Spleen (tissue), 11 donors: ENCODE results near the gene CREB3L4. TPM values are rescaled to one million over a fixed set of nuclear protein-coding genes. Genes with fewer than 3 reads are reported as not detected.

Experiments
- DNase-seq: peaks from one replicate; pipeline ENCODE4 v3.0.0-alpha.2; 2020
- H3K27ac ChIP-seq, 8 donors: fragments of 200-600 bp; sonication (generic) in 7 of 8; 1 replicate in 4 of 8; 2 replicates in 4 of 8; pipeline versions ENCODE4 v1.5.0 to v1.8.0; 2016 to 2021; ENCODE audit warnings: inconsistent platforms in 4 of 8, mild to moderate bottlenecking in 4 of 8, moderate library complexity in 1 of 8
- H3K27me3 ChIP-seq, 7 donors: fragments of 200-600 bp; sonication (generic) in 6 of 7; replicated peaks in 1 of 7; 1 replicate in 4 of 7; 2 replicates in 3 of 7; pipeline versions ENCODE4 v1.5.0 to v1.8.0; 2016 to 2021; ENCODE audit warnings: inconsistent platforms in 3 of 7, mild to moderate bottlenecking in 1 of 7
- H3K36me3 ChIP-seq, 6 donors: fragments of 200-600 bp; sonication (generic) in 5 of 6; 1 replicate in 4 of 6; 2 replicates in 2 of 6; pipeline versions ENCODE4 v1.5.0 to v1.8.0; 2016 to 2021; ENCODE audit warnings: inconsistent platforms in 2 of 6
- H3K4me1 ChIP-seq, 6 donors: fragments of 200-600 bp; sonication (generic) in 5 of 6; 1 replicate in 3 of 6; 2 replicates in 3 of 6; pipeline versions ENCODE4 v1.5.0 to v1.8.0; 2016 to 2021; ENCODE audit warnings: inconsistent platforms in 3 of 6
- H3K4me3 ChIP-seq, 8 donors: fragments of 200-600 bp; sonication (generic) in 7 of 8; 1 replicate in 4 of 8; 2 replicates in 4 of 8; pipeline versions ENCODE4 v1.5.0 to v1.8.0; 2016 to 2021; ENCODE audit warnings: inconsistent platforms in 4 of 8, mild to moderate bottlenecking in 4 of 8, moderate library complexity in 2 of 8
- H3K9me3 ChIP-seq, 8 donors: fragments of 200-600 bp; sonication (generic) in 7 of 8; 1 replicate in 4 of 8; 2 replicates in 4 of 8; pipeline versions ENCODE4 v1.5.0 to v1.8.0; 2016 to 2021; ENCODE audit warnings: inconsistent platforms in 4 of 8
- POLR2A ChIP-seq, 3 donors: fragments of 450-650 bp; IDR thresholded peaks; one replicate each; pipeline ENCODE4 v1.5.1; 2017; ENCODE audit warnings: antibody characterized with exemption in 3 of 3, mild to moderate bottlenecking in 1 of 3
- POLR2AphosphoS5 ChIP-seq, 3 donors: sonication (generic); formaldehyde crosslinking; IDR thresholded peaks; one replicate each; pipeline ENCODE4 v1.5.1; 2017; ENCODE audit warnings: antibody characterized with exemption in 3 of 3
- WGBS, 5 donors: extraction: QIAGEN DNeasy Blood & Tissue Kit in 3 of 5; methylation state at CpG; one replicate each; pipeline versions ENCODE4 v1.1.5 to v1.1.7; 2013 to 2018; 5-methylcytosine and 5-hydroxymethylcytosine counted together
- intact Hi-C: fragments of 100-400 bp; cut with DNase I; formaldehyde crosslinking; loops from one replicate; pipeline ENCODE4 v1.15.0; 2023; ENCODE audit warnings: low total_unique reads
- polyA plus RNA-seq, 3 donors: library from polyadenylated mRNA; stranded (reverse); fragments of 200-250 nt; gene quantifications; one replicate each; pipeline ENCODE4 v1.2.1, GENCODE V29; 2013
- total RNA-seq, 7 donors: library from RNA; depleted of rRNA in 3 of 7; stranded (reverse); fragments of >200 nt in 3 of 7; fragmentation: NEBNext Ultra II Directional in 4 of 7; extraction: Animal tissue kit (Norgen Biotek cat#: 25700) in 4 of 7; gene quantifications; one replicate each; pipeline versions ENCODE4 v1.1.0 to v1.2.1, GENCODE V29; 2016 to 2021
- TF ChIP-seq, protein P1 (sequence below), 11 experiments: fragments of 200-600 bp in 7 of 11; fragments of 450-650 bp in 4 of 11; sonication (generic) in 4 of 11; IDR thresholded peaks in 8 of 11; conservative IDR thresholded peaks in 3 of 11; 1 replicate in 7 of 11; 2 replicates in 4 of 11; pipeline versions ENCODE4 v1.4.0 to v1.8.0; 2016 to 2021; ENCODE audit warnings: antibody characterized with exemption in 11 of 11, inconsistent platforms in 4 of 11, mild to moderate bottlenecking in 1 of 11
- donor health status: healthy with polysubstance abuse.
- donor health status: DM: no; HTN: no; CAD: no; lungs with moderate emphysema.
- donor health status: DM: no; HTN: no; CAD: no.
- donor health status: Bipolar disorder and iron deficiency.
- donor health status: healthy.
- donor health status: DM: no; HTN: no; CAD: no.
- donor health status: DM: yes; HTN: yes; CAD: no.

Gene CREB3L4
- total and polyA plus RNA-seq, 10 donors, result 6.1 to 18.0 (median 9.5) TPM

DNA sequence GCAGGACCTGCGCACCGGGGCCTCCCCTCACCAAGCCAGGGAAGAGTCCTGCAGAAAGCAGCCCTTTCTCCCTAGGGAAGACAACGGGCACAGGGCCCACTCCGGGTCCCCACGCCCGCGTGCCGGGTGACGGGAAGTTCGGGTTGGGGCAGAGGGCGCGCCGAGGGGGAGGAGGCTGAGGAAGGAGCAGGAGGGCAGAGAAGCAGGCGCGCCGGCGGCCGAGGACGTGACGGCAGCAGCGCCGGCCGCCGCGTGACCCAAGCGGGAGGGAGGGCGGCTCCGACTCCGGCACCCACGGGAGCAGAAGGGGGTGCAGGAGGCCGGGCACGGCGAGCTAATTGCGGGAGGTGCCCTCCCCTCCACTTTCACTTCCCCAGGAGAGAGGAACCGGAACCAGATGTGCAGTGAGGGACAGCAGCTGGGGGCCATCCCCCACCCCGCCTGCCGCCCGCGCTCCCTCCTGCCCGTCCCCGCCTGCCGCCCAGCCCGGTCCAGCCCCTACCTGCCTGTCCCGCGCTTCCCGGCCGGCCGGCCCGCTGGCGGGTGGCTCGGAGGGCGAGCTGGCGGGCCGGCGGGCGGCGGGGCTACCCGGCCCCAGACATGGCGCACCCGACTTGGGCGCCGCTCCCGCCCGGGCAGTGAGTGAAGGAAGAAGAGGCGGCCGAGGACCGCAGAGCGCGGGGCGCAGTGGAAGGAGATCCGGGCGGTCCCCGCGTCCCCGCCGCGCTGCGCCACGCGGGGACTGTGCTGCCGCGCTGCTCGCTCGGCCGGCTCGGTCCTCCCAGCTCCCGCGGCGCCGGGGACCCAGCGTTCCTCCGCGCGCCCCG is 21.7 kb upstream of the CREB3L4 start:
- peaks cover 14 to 93% (median 49%) of the 10 kb centered on the region in 6 donors for H3K4me1 ChIP-seq
- 0 to 1% (median 0%) methylated on average over 18 to 95 of the region's 95 CpGs for WGBS, 5 donors
- intact Hi-C loops, result no loop called here
- TF ChIP-seq POLR2AphosphoS5 (IDR thresholded peaks at IDR 0.05), result peak; percentile 93 to 97 (median 94)
- TF ChIP-seq POLR2A (IDR thresholded peaks at IDR 0.05), result peak in 2 of 3 donors; percentile 14 to 20
- TF ChIP-seq, protein P1, sequence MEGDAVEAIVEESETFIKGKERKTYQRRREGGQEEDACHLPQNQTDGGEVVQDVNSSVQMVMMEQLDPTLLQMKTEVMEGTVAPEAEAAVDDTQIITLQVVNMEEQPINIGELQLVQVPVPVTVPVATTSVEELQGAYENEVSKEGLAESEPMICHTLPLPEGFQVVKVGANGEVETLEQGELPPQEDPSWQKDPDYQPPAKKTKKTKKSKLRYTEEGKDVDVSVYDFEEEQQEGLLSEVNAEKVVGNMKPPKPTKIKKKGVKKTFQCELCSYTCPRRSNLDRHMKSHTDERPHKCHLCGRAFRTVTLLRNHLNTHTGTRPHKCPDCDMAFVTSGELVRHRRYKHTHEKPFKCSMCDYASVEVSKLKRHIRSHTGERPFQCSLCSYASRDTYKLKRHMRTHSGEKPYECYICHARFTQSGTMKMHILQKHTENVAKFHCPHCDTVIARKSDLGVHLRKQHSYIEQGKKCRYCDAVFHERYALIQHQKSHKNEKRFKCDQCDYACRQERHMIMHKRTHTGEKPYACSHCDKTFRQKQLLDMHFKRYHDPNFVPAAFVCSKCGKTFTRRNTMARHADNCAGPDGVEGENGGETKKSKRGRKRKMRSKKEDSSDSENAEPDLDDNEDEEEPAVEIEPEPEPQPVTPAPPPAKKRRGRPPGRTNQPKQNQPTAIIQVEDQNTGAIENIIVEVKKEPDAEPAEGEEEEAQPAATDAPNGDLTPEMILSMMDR (IDR thresholded peaks at IDR 0.05 in 8 of 11, conservative IDR thresholded peaks at IDR 0.05 in 3 of 11), result no peak
- H3K27me3 ChIP-seq, result no peaks in the 10 kb centered on the region
- H3K27ac ChIP-seq, result peak overlapping the region; percentile 96 to 100 (median 99)
- peak overlapping the region; percentile 74 to 99 (median 90) for H3K4me3 ChIP-seq
- peak; percentile 99 for DNase-seq
- no peaks in the 10 kb centered on the region for H3K9me3 ChIP-seq
- H3K36me3 ChIP-seq, result peaks cover 0 to 73% (median 64%) of the 10 kb centered on the region in 6 donors

DNA sequence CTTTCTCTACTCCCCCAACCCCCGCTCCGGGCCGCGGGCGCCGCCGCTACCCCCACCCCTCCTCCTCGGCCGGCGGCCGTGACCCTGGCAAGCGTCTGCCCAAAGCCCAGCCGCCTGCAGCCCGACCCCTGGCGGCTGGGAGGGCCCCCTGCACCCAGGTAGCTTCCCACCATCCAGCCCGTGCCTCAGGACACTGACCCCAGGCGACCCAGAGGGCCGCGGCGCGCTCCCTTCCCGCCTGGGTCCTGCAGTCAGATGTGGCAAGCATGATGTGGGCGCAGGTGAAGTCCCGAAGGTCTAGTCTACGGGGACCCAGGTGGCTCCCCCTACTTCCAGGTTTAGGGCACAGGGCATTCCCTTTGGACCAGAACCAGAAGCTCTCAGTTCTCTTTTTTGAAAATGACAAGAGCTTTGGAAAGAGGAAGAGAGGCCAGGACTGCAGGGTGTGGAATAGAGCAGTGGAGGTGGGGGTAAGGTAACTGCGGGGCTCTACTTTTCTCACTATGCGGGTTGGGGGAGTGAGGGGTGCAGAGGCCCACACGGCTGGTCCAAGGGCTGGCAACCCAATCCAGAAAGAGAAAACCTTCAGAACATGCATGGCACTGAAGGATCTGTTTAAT is 21.0 kb upstream of the CREB3L4 start, which contains the start of gene DENND4B:
TSS of gene DENND4B (minus strand) at position 97 of the 620 bp plus-strand sequence. CDS start 2,344 bp downstream, outside the sequence.
- 6 to 12% (median 11%) methylated on average over 16 to 28 of the region's 28 CpGs for WGBS, 5 donors
- intact Hi-C loops, result no loop called here
- H3K36me3 ChIP-seq, result peaks cover 0 to 73% (median 64%) of the 10 kb centered on the region in 6 donors

DNA sequence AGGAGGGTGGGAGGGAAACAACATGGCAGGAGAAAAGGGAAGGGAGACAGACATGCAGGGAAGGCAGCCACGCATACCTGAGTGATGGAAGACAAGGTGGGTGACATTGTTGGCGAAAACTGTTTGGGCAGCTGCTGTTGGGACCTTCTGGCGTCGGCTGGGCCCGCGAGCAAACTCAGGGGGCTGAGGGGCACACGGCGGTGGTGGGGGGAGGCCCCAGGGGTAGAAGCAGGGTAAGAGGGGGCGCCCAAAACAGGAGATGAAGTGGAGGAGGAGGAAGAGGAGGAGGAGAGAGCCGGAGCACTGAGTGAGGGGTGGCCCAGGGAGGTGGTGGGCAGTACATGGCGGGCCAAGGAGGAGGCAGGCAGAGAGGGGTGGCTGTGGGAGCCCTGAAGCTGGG is 16.5 kb upstream of the CREB3L4 start:
- intact Hi-C loops, result no loop called here
- no peaks in the 10 kb centered on the region for H3K9me3 ChIP-seq
- WGBS, 5 donors, result 90 to 96% (median 91%) methylated on average over 11 of the region's 11 CpGs
- no peaks in the 10 kb centered on the region for H3K27me3 ChIP-seq
- peak in 1 of 3 donors; percentile 12 for TF ChIP-seq POLR2AphosphoS5 (IDR thresholded peaks at IDR 0.05)
- TF ChIP-seq POLR2A (IDR thresholded peaks at IDR 0.05), result no peak
- TF ChIP-seq, protein P1 (IDR thresholded peaks at IDR 0.05 in 8 of 11, conservative IDR thresholded peaks at IDR 0.05 in 3 of 11), result no peak
- peaks cover 0 to 82% (median 72%) of the 10 kb centered on the region in 6 donors for H3K36me3 ChIP-seq
- H3K27ac ChIP-seq, result peak overlapping the region in 1 of 8 donors; percentile 27
- no peak overlapping the region for H3K4me3 ChIP-seq
- no peak for DNase-seq
- H3K4me1 ChIP-seq, result peaks cover 19 to 80% (median 37%) of the 10 kb centered on the region in 6 donors

More for the DNA sequence above, 21.0 kb upstream of the CREB3L4 start, which contains the start of gene DENND4B:
- Histone ChIP-seq H3K27ac (peak within 1 kb of the TSS; percentile 96 to 100 (median 99)), H3K27me3 (no peaks in the 10 kb centered on the region), H3K4me1 (peaks cover 14 to 86% (median 48%) of the 10 kb centered on the region in 6 donors), H3K4me3 (peak within 1 kb of the TSS; percentile 74 to 99 (median 90)), H3K9me3 (no peaks in the 10 kb centered on the region)
- peak; percentile 96 for DNase-seq
- peak; percentile 76 to 89 (median 79) for TF ChIP-seq POLR2AphosphoS5 (IDR thresholded peaks at IDR 0.05)
- no peak for TF ChIP-seq POLR2A (IDR thresholded peaks at IDR 0.05)
- TF ChIP-seq, protein P1 (IDR thresholded peaks at IDR 0.05 in 8 of 11, conservative IDR thresholded peaks at IDR 0.05 in 3 of 11), result peak; percentile 92 to 99 (median 97)
